Prostate gland (tissue), 2 donors: ENCODE results near the gene ZNF506. TPM values are rescaled to one million over a fixed set of nuclear protein-coding genes. Genes with fewer than 3 reads are reported as not detected.
"Not testable (repeated sequence)": the region's sequence is repeated elsewhere in the genome, so short reads cannot be mapped to it uniquely, and the experiment has no call there.

Source experiments
- DNase-seq: peaks from one replicate; pipeline ENCODE4 v3.0.0-alpha.2; 2019; ENCODE audit warnings: low spot score
- H3K27ac ChIP-seq, 2 donors: fragments of 200-600 bp; sonication (generic); 2 replicates each; pipeline ENCODE4 v1.5.1; 2017 to 2019
- H3K27me3 ChIP-seq: fragments of 200-600 bp; sonication (generic); replicated peaks from 2 replicates; pipeline ENCODE4 v1.5.1; 2019; ENCODE audit not compliant: insufficient read depth
- H3K36me3 ChIP-seq, 2 donors: fragments of 200-600 bp; sonication (generic); 1 replicate in 1 of 2; 2 replicates in 1 of 2; pipeline versions ENCODE4 v1.5.1 to v1.8.1; 2017 to 2019
- H3K4me1 ChIP-seq: fragments of 200-600 bp; sonication (generic); replicated peaks from 2 replicates; pipeline ENCODE4 v1.5.1; 2019
- H3K4me3 ChIP-seq, 2 donors: fragments of 200-600 bp; sonication (generic); 2 replicates each; pipeline ENCODE4 v1.5.1; 2017 to 2019
- H3K9me3 ChIP-seq: fragments of 200-600 bp; sonication (generic); 2 replicates; pipeline ENCODE4 v1.5.1; 2017
- CTCF ChIP-seq, 4 experiments: fragments of 200-600 bp in 2 of 4; fragments of 450-650 bp in 2 of 4; sonication (generic) in 2 of 4; IDR thresholded peaks; 1 replicate in 3 of 4; 2 replicates in 1 of 4; pipeline ENCODE4 v1.5.1; 2016 to 2019; ENCODE audit warnings: antibody characterized with exemption in 4 of 4, mild to moderate bottlenecking in 2 of 4, moderate library complexity in 2 of 4
- POLR2A ChIP-seq: fragments of 450-650 bp; IDR thresholded peaks from one replicate; pipeline ENCODE4 v1.6.1; 2016; ENCODE audit warnings: antibody characterized with exemption, mild to moderate bottlenecking
- POLR2AphosphoS5 ChIP-seq: sonication (generic); formaldehyde crosslinking; IDR thresholded peaks from one replicate; pipeline ENCODE4 v1.6.1; 2017; ENCODE audit warnings: antibody characterized with exemption
- WGBS: methylation state at CpG from one replicate; pipeline ENCODE4 v1.1.5; 2018; 5-methylcytosine and 5-hydroxymethylcytosine counted together
- intact Hi-C: fragments of 100-400 bp; cut with DNase I; formaldehyde crosslinking; loops from one replicate; pipeline ENCODE4 v1.14.2; 2022
- total RNA-seq, 2 donors: library from RNA; depleted of rRNA; stranded (reverse); fragments of >200 nt; gene quantifications; one replicate each; pipeline ENCODE4 v1.1.0, GENCODE V29; 2016

The ZNF506 gene
- total RNA-seq, 2 donors from 2014 or later: 35.7 to 37.2 TPM

GRCh38 chr19:19817357-19817756, 4.2 kb downstream of the ZNF506 start:
- no peak overlapping the region for H3K27ac ChIP-seq
- H3K27me3 ChIP-seq: no peaks in the 10 kb centered on the region
- WGBS: 87% methylated on average over 3 of the region's 3 CpGs
- DNase-seq: no peak
- H3K4me1 ChIP-seq: no peaks in the 10 kb centered on the region
- no peak for TF ChIP-seq CTCF (IDR thresholded peaks at IDR 0.05)
- no peak for TF ChIP-seq POLR2AphosphoS5
- TF ChIP-seq POLR2A: no peak
- intact Hi-C loops: no loop called here
- H3K36me3 ChIP-seq: no peaks in the 10 kb centered on the region
- no peaks in the 10 kb centered on the region for H3K9me3 ChIP-seq
- no peak overlapping the region for H3K4me3 ChIP-seq

- no peak overlapping the region for H3K4me3 ChIP-seq
- WGBS: 94% methylated on average over 9 of the region's 9 CpGs
- no peaks in the 10 kb centered on the region for H3K4me1 ChIP-seq
- TF ChIP-seq POLR2AphosphoS5: no peak
- no peaks in the 10 kb centered on the region for H3K27me3 ChIP-seq
- no peak overlapping the region for H3K27ac ChIP-seq
- no peak for DNase-seq
- no peaks in the 10 kb centered on the region for H3K9me3 ChIP-seq
- no peaks in the 10 kb centered on the region for H3K36me3 ChIP-seq
- intact Hi-C loops: no loop called here
Measured at GRCh38 chr19:19816679-19817078, 4.9 kb downstream of the ZNF506 start.

GRCh38 chr19:19811999-19812398, 9.6 kb downstream of the ZNF506 start:
- H3K4me1 ChIP-seq, intact Hi-C loops, DNase-seq, H3K36me3 ChIP-seq, H3K27ac ChIP-seq, H3K27me3 ChIP-seq, H3K4me3 ChIP-seq, H3K9me3 ChIP-seq: not testable (repeated sequence)
- 95% methylated on average over 1 of the region's 1 CpG for WGBS

GRCh38 chr19:19805480-19805879, 16.1 kb downstream of the ZNF506 start:
- TF ChIP-seq CTCF (IDR thresholded peaks at IDR 0.05) (no peak), POLR2AphosphoS5 (no peak), POLR2A (no peak)
- Histone ChIP-seq H3K36me3 (no peaks in the 10 kb centered on the region), H3K9me3 (no peaks in the 10 kb centered on the region), H3K27ac (no peak overlapping the region), H3K4me3 (no peak overlapping the region), H3K27me3 (no peaks in the 10 kb centered on the region), H3K4me1 (no peaks in the 10 kb centered on the region)
- 94% methylated on average over 1 of the region's 1 CpG for WGBS
- no peak for DNase-seq
- intact Hi-C loops: no loop called here

GRCh38 chr19:19788015-19788414, 33.5 kb downstream of the ZNF506 start:
- Histone ChIP-seq H3K4me3 (no peak overlapping the region), H3K27ac (no peak overlapping the region), H3K4me1 (no peaks in the 10 kb centered on the region), H3K27me3 (no peaks in the 10 kb centered on the region), H3K9me3 (no peaks in the 10 kb centered on the region), H3K36me3 (peaks cover 8 to 14% of the 10 kb centered on the region in 2 donors)
- intact Hi-C loops: no loop called here
- WGBS: 96% methylated on average over 1 of the region's 1 CpG
- no peak for DNase-seq
- TF ChIP-seq POLR2A (no peak), CTCF (IDR thresholded peaks at IDR 0.05) (no peak), POLR2AphosphoS5 (no peak)

GRCh38 chr19:19785476-19785875, 36.1 kb downstream of the ZNF506 start:
- intact Hi-C loops, H3K36me3 ChIP-seq, H3K27me3 ChIP-seq, H3K9me3 ChIP-seq, H3K4me3 ChIP-seq, DNase-seq, H3K27ac ChIP-seq, H3K4me1 ChIP-seq: not testable (repeated sequence)
- 98% methylated on average over 19 of the region's 19 CpGs for WGBS

- TF ChIP-seq CTCF (IDR thresholded peaks at IDR 0.05): no peak
- TF ChIP-seq POLR2A: no peak
- no peak for TF ChIP-seq POLR2AphosphoS5
- Histone ChIP-seq H3K27me3 (no peaks in the 10 kb centered on the region), H3K9me3 (no peaks in the 10 kb centered on the region), H3K4me3 (no peak overlapping the region), H3K36me3 (no peaks in the 10 kb centered on the region), H3K27ac (no peak overlapping the region), H3K4me1 (no peaks in the 10 kb centered on the region)
- WGBS: 88% methylated on average over 2 of the region's 2 CpGs
- intact Hi-C loops: no loop called here
- DNase-seq: no peak
Measured at GRCh38 chr19:19782783-19783182, 38.8 kb downstream of the ZNF506 start.

GRCh38 chr19:19781791-19782190, 39.8 kb downstream of the ZNF506 start:
- H3K4me1 ChIP-seq, H3K27me3 ChIP-seq, H3K9me3 ChIP-seq, DNase-seq, intact Hi-C loops, H3K4me3 ChIP-seq, H3K36me3 ChIP-seq, H3K27ac ChIP-seq: not testable (repeated sequence)
- 84% methylated on average over 6 of the region's 6 CpGs for WGBS
